ENCODE results near the gene FGF22. TPM values are rescaled to one million over a fixed set of nuclear protein-coding genes. Genes with fewer than 3 reads are reported as not detected.

FGF22 gene
- total and polyA plus RNA-seq, 2 of the 13 experiments (the other 11 are each of a cell fraction or from before 2014, with no cell fraction given) = 0.24 TPM; not detected in 1

GRCh38 chr19:633068-633785 lies 6.5 kb upstream of the FGF22 start, which contains the start of gene POLRMT (continued):
- TF ChIP-seq THAP7 (CRISPR knock-in tag; IDR thresholded peaks at IDR 0.05) = no peak
- TF ChIP-seq ATM (IDR thresholded peaks at IDR 0.05; ENCODE audit: borderline replicate concordance) = no peak
- TF ChIP-seq TEF (CRISPR knock-in tag; IDR thresholded peaks at IDR 0.05) = peak; percentile 35; the same call in 1 of the 2 replicates
- peak; percentile 83; the same call in 1 of the 2 replicates for TF ChIP-seq SPEN (CRISPR knock-in tag; IDR thresholded peaks at IDR 0.05; ENCODE audit: low read depth)
- TF ChIP-seq HMGA1 (CRISPR knock-in tag; conservative IDR thresholded peaks at IDR 0.05) = no peak
- TF ChIP-seq ZNF792 (CRISPR knock-in tag; IDR thresholded peaks at IDR 0.05) = no peak
- peak; percentile 63 for TF ChIP-seq ATF2 (CRISPR knock-in tag; IDR thresholded peaks at IDR 0.05)
- TF ChIP-seq SKIL (CRISPR knock-in tag; IDR thresholded peaks at IDR 0.05; ENCODE audit: borderline replicate concordance) = no peak
- no peak for TF ChIP-seq ZBTB7A (CRISPR knock-in tag; IDR thresholded peaks at IDR 0.05)
- TF ChIP-seq PAWR (CRISPR knock-in tag; IDR thresholded peaks at IDR 0.05; ENCODE audit: borderline replicate concordance) = no peak
- TF ChIP-seq MTA3 (CRISPR knock-in tag; IDR thresholded peaks at IDR 0.05) = no peak
- peak; percentile 90 for TF ChIP-seq NFYB (CRISPR knock-in tag; IDR thresholded peaks at IDR 0.05)
- no peak for TF ChIP-seq ZNF275 (CRISPR knock-in tag; IDR thresholded peaks at IDR 0.05; ENCODE audit: borderline replicate concordance)
- no peak for TF ChIP-seq ARID2 (CRISPR knock-in tag; IDR thresholded peaks at IDR 0.05; ENCODE audit: borderline replicate concordance)
- peak; percentile 77 for TF ChIP-seq CREM (IDR thresholded peaks at IDR 0.05)
- TF ChIP-seq CREM (CRISPR knock-in tag; IDR thresholded peaks at IDR 0.05) = no peak
- no peak for TF ChIP-seq ZNF558 (CRISPR knock-in tag; IDR thresholded peaks at IDR 0.05; ENCODE audit: borderline replicate concordance)
- TF ChIP-seq ZUFSP (CRISPR knock-in tag; IDR thresholded peaks at IDR 0.05; ENCODE audit: borderline replicate concordance) = no peak
- TF ChIP-seq SUZ12 (IDR thresholded peaks at IDR 0.05; ENCODE audit: low read depth, low read length) = peak; percentile 77
- peak; percentile 75 for TF ChIP-seq ZSCAN31 (CRISPR knock-in tag; IDR thresholded peaks at IDR 0.05; ENCODE audit: low read depth)
- peak; percentile 14; the same call in 1 of the 2 replicates for TF ChIP-seq ZNF317 (CRISPR knock-in tag; IDR thresholded peaks at IDR 0.05)
- TF ChIP-seq ZNF546 (CRISPR knock-in tag; conservative IDR thresholded peaks at IDR 0.05) = no peak
- TF ChIP-seq ZNF570 (CRISPR knock-in tag; IDR thresholded peaks at IDR 0.05; ENCODE audit: borderline replicate concordance) = no peak
